Measurements from ENCODE around the gene IL12RB1. TPM values are rescaled to one million over a fixed set of nuclear protein-coding genes. Genes with fewer than 3 reads are reported as not detected.

Gene IL12RB1
- total RNA-seq (2016; rRNA removed; fragmentation: Illumina TruSeq; extraction: Trizol) (0.04 TPM in 1 of 2 replicates, not detected in the other), polyA plus RNA-seq (2011; rRNA removed) (0.03 and 0.13 TPM in 2 replicates), polyA minus RNA-seq (2011; rRNA and poly(A)+ RNA removed; ENCODE audit: low replicate concordance) (0.12 and 0.36 TPM in 2 replicates), Bru-seq, nascent RNA (percentile 9 among the genes with signal in this experiment), BruChase-seq, experiment 1, labeled RNA remaining after a 6-hour chase (percentile 8 among the genes with signal in this experiment), BruChase-seq, experiment 2, labeled RNA remaining after a 2-hour chase (not detected)
- total RNA-seq (2016; cell fraction: cytosol; rRNA removed; fragmentation: Illumina TruSeq; extraction: Trizol; ENCODE audit: low read depth) = not detected in 2 replicates
- total RNA-seq (2016; cell fraction: insoluble cytoplasmic fraction; rRNA removed; fragmentation: Illumina TruSeq; extraction: Trizol) = 0.09 TPM in 1 of 2 replicates, not detected in the other
- total RNA-seq (2016; cell fraction: membrane; rRNA removed; fragmentation: Illumina TruSeq; extraction: Trizol) = 0.12 TPM in 1 of 2 replicates, not detected in the other
- total RNA-seq (2016; cell fraction: nucleus; rRNA removed; fragmentation: Illumina TruSeq; extraction: Trizol) = not detected in 2 replicates
- 0.10 and 0.19 TPM in 2 replicates for polyA plus RNA-seq (2011; cell fraction: cytosol; rRNA removed)
- polyA plus RNA-seq (2011; cell fraction: nucleus; rRNA removed) = 0.27 and 0.35 TPM in 2 replicates
- 0.12 TPM in 1 of 2 replicates, not detected in the other for polyA plus RNA-seq (2012)
- polyA plus RNA-seq (2016; cell fraction: cytosol; fragmentation: Illumina TruSeq; extraction: Trizol; ENCODE audit: low read depth) = not detected in 2 replicates
- polyA plus RNA-seq (2016; cell fraction: insoluble cytoplasmic fraction; fragmentation: Illumina TruSeq; extraction: Trizol; ENCODE audit: low read depth) = not detected in 2 replicates
- 0.09 TPM in 1 of 2 replicates, not detected in the other for polyA plus RNA-seq (2016; cell fraction: membrane; fragmentation: Illumina TruSeq; extraction: Trizol; ENCODE audit: low read depth)
- polyA plus RNA-seq (2016; cell fraction: nucleus; fragmentation: Illumina TruSeq; extraction: Trizol; ENCODE audit: insufficient read depth, low read depth) = 0.20 TPM in 1 of 2 replicates, not detected in the other
- polyA minus RNA-seq (2011; cell fraction: cytosol; rRNA and poly(A)+ RNA removed) = not detected in 2 replicates
- not detected in 2 replicates for polyA minus RNA-seq (2011; cell fraction: nucleus; rRNA and poly(A)+ RNA removed)
- long read RNA-seq, experiment 1 = 0 reads
- long read RNA-seq, experiment 2 = 0 reads

DNA sequence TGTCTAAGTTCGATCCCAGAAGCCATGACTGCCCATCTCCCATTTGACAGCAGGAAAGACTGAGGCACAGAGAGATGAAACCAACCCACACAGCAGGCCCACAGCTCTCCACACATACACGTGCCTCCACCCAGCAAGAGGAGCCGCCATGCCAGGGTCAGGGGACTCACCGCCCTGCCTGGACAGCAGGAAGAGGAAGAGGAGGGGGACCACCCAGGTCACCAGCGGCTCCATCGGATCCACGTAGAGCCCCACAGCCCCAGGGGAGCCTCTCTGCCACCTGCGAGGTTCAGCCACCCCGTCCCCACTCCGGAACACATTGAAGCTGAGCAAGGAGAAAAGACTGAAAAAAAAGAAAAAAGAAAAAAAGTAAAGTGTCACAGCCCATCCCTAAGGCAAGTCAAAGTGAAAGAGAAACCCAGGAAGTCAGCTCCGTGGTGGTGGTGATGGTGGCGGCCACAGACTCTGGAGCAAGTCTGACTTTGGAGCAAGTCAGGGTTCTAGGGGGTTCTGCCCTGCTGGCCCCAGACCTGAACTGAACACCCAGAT lies at the start of gene IL12RB1:
TSS of gene IL12RB1 (minus strand) at position 345 of the 549 bp plus-strand sequence. CDS start at position 234, 111 bp downstream.
- ATAC-seq (peak; percentile 57; the same call in 2 of the 3 replicates), DNase-seq (ENCODE audit: low spot score) (no peak), FAIRE-seq (no peak)
- in situ Hi-C loops (cut with HindIII; ENCODE audit: extremely low pct_ligation_motif_present, low pct_unique_long_range_greater_than_20kb) = no loop called here
- Histone ChIP-seq H3K79me2 (ENCODE audit: insufficient read depth, low read length) (no peaks in the 10 kb centered on the region), H3K4me2 (ENCODE audit: low read depth, low read length) (peak within 1 kb of the TSS; percentile 84), H3K27me3 (ENCODE audit: control insufficient read depth in 1 of 2, insufficient read depth in 2 of 2, low read length in 2 of 2) (no peaks in the 10 kb centered on the region; a peak in 2 of 5 replicates), H3K27ac (ENCODE audit: extremely low read length, insufficient read depth, low read length) (no peak within 1 kb of the TSS), H3K4me3 (replicated peaks in 1 of 3; ENCODE audit: insufficient read depth in 1 of 3, low read depth in 2 of 3, low read length in 3 of 3) (peak within 1 kb of the TSS; percentile 62 to 78 (median 77)), H4K20me1 (ENCODE audit: insufficient read depth, low read length) (no peaks in the 10 kb centered on the region), H3K36me3 (replicated peaks in 1 of 2; ENCODE audit: control insufficient read depth in 1 of 2, insufficient read depth in 2 of 2, low read length in 2 of 2) (no peaks in the 10 kb centered on the region), H3K9me3 (ENCODE audit: low read length) (no peaks in the 10 kb centered on the region), H2AFZ (ENCODE audit: low read length) (peak within 1 kb of the TSS; percentile 54), H3K4me1 (ENCODE audit: insufficient read depth, low read length) (peaks cover 44% of the 10 kb centered on the region), H3K9ac (ENCODE audit: insufficient read depth, low read depth, low read length) (peak within 1 kb of the TSS; percentile 58)
- intact Hi-C loops (cut with micrococcal nuclease; ENCODE audit: unreplicated experiment) = no loop called here
- no TSS peak for BruUV-seq (replicated peaks)
- WGBS (ENCODE audit: low lambda C conversion rate) = 2% methylated on average over 12 of the region's 12 CpGs
- ChIA-PET POLR2A (interaction anchor here (1.4 to 2.9 kb wide), 2 partner anchors 11 to 23 kb away, joined by 5 to 15 read pairs; partner anchors contain the start of gene MAST3), CTCF (ENCODE audit: low intra/inter-chr PET ratio, low total read pairs) (no interaction called here)
- TF ChIP-seq IRF2 (CRISPR knock-in tag; IDR thresholded peaks at IDR 0.05) = 0 out of 2 replicates have a peak, but pooled peaks have one; percentile 21
- no peak for TF ChIP-seq FIP1L1 (IDR thresholded peaks at IDR 0.05; ENCODE audit: borderline replicate concordance, insufficient read depth, low read depth, low read length)
- TF ChIP-seq SSRP1 (CRISPR knock-in tag; IDR thresholded peaks at IDR 0.05) = no peak
- TF ChIP-seq MTA1 (CRISPR knock-in tag; IDR thresholded peaks at IDR 0.05; ENCODE audit: borderline replicate concordance) = no peak
- TF ChIP-seq, protein P1, sequence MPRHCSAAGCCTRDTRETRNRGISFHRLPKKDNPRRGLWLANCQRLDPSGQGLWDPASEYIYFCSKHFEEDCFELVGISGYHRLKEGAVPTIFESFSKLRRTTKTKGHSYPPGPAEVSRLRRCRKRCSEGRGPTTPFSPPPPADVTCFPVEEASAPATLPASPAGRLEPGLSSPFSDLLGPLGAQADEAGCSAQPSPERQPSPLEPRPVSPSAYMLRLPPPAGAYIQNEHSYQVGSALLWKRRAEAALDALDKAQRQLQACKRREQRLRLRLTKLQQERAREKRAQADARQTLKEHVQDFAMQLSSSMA (CRISPR knock-in tag; IDR thresholded peaks at IDR 0.05) = no peak
- no peak for TF ChIP-seq ZNF713 (CRISPR knock-in tag; IDR thresholded peaks at IDR 0.05)
- peak; percentile 24; the same call in 1 of the 2 replicates for TF ChIP-seq MYC (CRISPR knock-in tag; IDR thresholded peaks at IDR 0.05; ENCODE audit: borderline replicate concordance)
- TF ChIP-seq NR1H2 (CRISPR knock-in tag; IDR thresholded peaks at IDR 0.05; ENCODE audit: borderline replicate concordance, low read depth) = no peak
- no peak for TF ChIP-seq ZKSCAN5 (CRISPR knock-in tag; IDR thresholded peaks at IDR 0.05)
- peak; percentile 30 for TF ChIP-seq GABPB1 (CRISPR knock-in tag; IDR thresholded peaks at IDR 0.05)
- TF ChIP-seq, protein P2, sequence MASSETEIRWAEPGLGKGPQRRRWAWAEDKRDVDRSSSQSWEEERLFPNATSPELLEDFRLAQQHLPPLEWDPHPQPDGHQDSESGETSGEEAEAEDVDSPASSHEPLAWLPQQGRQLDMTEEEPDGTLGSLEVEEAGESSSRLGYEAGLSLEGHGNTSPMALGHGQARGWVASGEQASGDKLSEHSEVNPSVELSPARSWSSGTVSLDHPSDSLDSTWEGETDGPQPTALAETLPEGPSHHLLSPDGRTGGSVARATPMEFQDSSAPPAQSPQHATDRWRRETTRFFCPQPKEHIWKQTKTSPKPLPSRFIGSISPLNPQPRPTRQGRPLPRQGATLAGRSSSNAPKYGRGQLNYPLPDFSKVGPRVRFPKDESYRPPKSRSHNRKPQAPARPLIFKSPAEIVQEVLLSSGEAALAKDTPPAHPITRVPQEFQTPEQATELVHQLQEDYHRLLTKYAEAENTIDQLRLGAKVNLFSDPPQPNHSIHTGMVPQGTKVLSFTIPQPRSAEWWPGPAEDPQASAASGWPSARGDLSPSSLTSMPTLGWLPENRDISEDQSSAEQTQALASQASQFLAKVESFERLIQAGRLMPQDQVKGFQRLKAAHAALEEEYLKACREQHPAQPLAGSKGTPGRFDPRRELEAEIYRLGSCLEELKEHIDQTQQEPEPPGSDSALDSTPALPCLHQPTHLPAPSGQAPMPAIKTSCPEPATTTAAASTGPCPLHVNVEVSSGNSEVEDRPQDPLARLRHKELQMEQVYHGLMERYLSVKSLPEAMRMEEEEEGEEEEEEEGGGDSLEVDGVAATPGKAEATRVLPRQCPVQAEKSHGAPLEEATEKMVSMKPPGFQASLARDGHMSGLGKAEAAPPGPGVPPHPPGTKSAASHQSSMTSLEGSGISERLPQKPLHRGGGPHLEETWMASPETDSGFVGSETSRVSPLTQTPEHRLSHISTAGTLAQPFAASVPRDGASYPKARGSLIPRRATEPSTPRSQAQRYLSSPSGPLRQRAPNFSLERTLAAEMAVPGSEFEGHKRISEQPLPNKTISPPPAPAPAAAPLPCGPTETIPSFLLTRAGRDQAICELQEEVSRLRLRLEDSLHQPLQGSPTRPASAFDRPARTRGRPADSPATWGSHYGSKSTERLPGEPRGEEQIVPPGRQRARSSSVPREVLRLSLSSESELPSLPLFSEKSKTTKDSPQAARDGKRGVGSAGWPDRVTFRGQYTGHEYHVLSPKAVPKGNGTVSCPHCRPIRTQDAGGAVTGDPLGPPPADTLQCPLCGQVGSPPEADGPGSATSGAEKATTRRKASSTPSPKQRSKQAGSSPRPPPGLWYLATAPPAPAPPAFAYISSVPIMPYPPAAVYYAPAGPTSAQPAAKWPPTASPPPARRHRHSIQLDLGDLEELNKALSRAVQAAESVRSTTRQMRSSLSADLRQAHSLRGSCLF (CRISPR knock-in tag; IDR thresholded peaks at IDR 0.05; ENCODE audit: borderline replicate concordance) = no peak
- TF ChIP-seq, protein P3, sequence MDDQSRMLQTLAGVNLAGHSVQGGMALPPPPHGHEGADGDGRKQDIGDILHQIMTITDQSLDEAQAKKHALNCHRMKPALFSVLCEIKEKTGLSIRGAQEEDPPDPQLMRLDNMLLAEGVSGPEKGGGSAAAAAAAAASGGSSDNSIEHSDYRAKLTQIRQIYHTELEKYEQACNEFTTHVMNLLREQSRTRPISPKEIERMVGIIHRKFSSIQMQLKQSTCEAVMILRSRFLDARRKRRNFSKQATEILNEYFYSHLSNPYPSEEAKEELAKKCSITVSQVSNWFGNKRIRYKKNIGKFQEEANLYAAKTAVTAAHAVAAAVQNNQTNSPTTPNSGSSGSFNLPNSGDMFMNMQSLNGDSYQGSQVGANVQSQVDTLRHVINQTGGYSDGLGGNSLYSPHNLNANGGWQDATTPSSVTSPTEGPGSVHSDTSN (CRISPR knock-in tag; IDR thresholded peaks at IDR 0.05; ENCODE audit: borderline replicate concordance) = no peak
